Naive thymus-derived CD4-positive, alpha-beta T cell (primary cell): Measurements from ENCODE around the gene GRIN2C. TPM values are rescaled to one million over a fixed set of nuclear protein-coding genes. Genes with fewer than 3 reads are reported as not detected.

Experiments
- ATAC-seq: fragments of 150-1000 bp; cut with Tn5 transposase; 2 replicates; pipeline ENCODE4 v1.10.0; 2021; ENCODE audit warnings: mild to moderate bottlenecking, moderate library complexity
- CTCF ChIA-PET: fragments of 350-600 bp; sonication (Branson Sonifier 250); formaldehyde crosslinking; loops from one replicate; lab custom pipeline; 2021; ENCODE audit warnings: antibody characterized with exemption; lab: Charles Lee
- POLR2A ChIA-PET: fragments of 350-600 bp; sonication (Branson Sonifier 250); formaldehyde crosslinking; loops from one replicate; lab custom pipeline; 2021; ENCODE audit warnings: antibody characterized with exemption, inconsistent platforms; lab: Charles Lee
- DNase-seq, 9 donors: peaks; one replicate each; pipeline versions ENCODE4 v3.0.0 to v3.0.0-alpha.2; 2020 to 2022; ENCODE audit warnings: mixed read lengths in 1 of 9
- H3K27ac ChIP-seq: one replicate; pipeline ENCODE4 v1.7.0; 2013; ENCODE audit warnings: mild to moderate bottlenecking, low read depth, low read length, moderate library complexity
- H3K27me3 ChIP-seq, 2 donors: one replicate each; pipeline ENCODE4 v1.7.0; 2013; ENCODE audit warnings: low read length in 2 of 2, mild to moderate bottlenecking in 2 of 2, moderate library complexity in 2 of 2; ENCODE audit not compliant: control insufficient read depth in 2 of 2, insufficient read depth in 2 of 2
- H3K36me3 ChIP-seq, 3 experiments: 1 replicate in 2 of 3; 2 replicates in 1 of 3; pipeline ENCODE4 v1.7.0; 2013; ENCODE audit warnings: low read length in 3 of 3, mild to moderate bottlenecking in 3 of 3, moderate library complexity in 1 of 3; ENCODE audit not compliant: insufficient read depth in 3 of 3, control insufficient read depth in 2 of 3
- H3K4me1 ChIP-seq, 2 donors: one replicate each; pipeline ENCODE4 v1.7.0; 2013; ENCODE audit warnings: low read length in 2 of 2, mild to moderate bottlenecking in 2 of 2, moderate library complexity in 1 of 2; ENCODE audit not compliant: control insufficient read depth in 2 of 2, insufficient read depth in 2 of 2
- H3K4me3 ChIP-seq: 2 replicates; pipeline ENCODE4 v1.7.0; 2013; ENCODE audit warnings: mild to moderate bottlenecking, low read length
- H3K9me3 ChIP-seq, 3 experiments: 1 replicate in 2 of 3; 2 replicates in 1 of 3; pipeline ENCODE4 v1.7.0; 2013; ENCODE audit warnings: low read length in 3 of 3; ENCODE audit not compliant: control insufficient read depth in 2 of 3
- H3K27ac Mint-ChIP-seq, 9 donors: one replicate each; pipeline ENCODE4 v1.8.0; 2020 to 2022; ENCODE audit warnings: mixed read lengths in 9 of 9, mild to moderate bottlenecking in 8 of 9, moderate library complexity in 5 of 9, inconsistent platforms in 2 of 9
- H3K27me3 Mint-ChIP-seq, 5 donors: one replicate each; pipeline ENCODE4 v1.8.0; 2021 to 2022; ENCODE audit warnings: mixed read lengths in 5 of 5, mild to moderate bottlenecking in 1 of 5
- H3K36me3 Mint-ChIP-seq, 5 donors: one replicate each; pipeline ENCODE4 v1.8.0; 2020 to 2022; ENCODE audit warnings: mixed read lengths in 5 of 5, mild to moderate bottlenecking in 3 of 5, inconsistent platforms in 1 of 5
- H3K4me1 Mint-ChIP-seq, 7 donors: one replicate each; pipeline ENCODE4 v1.8.0; 2020 to 2022; ENCODE audit warnings: mixed read lengths in 7 of 7, mild to moderate bottlenecking in 3 of 7, inconsistent platforms in 1 of 7
- H3K4me3 Mint-ChIP-seq, 10 donors: one replicate each; pipeline ENCODE4 v1.8.0; 2020 to 2022; ENCODE audit warnings: mild to moderate bottlenecking in 10 of 10, mixed read lengths in 10 of 10, moderate library complexity in 6 of 10, inconsistent platforms in 2 of 10
- H3K9me3 Mint-ChIP-seq, 11 donors: one replicate each; pipeline ENCODE4 v1.8.0; 2020 to 2022; ENCODE audit warnings: mixed read lengths in 11 of 11, mild to moderate bottlenecking in 4 of 11, inconsistent platforms in 1 of 11, moderate library complexity in 1 of 11
- intact Hi-C, 2 donors: fragments of 100-400 bp; cut with micrococcal nuclease; formaldehyde crosslinking; loops; one replicate each; pipeline ENCODE4 v1.15.1; 2023
- polyA plus RNA-seq, 2 donors: library from polyadenylated mRNA; unstranded; fragments of 300-500 nt; fragmentation: Illumina TruSeq; gene quantifications; one replicate each; pipeline ENCODE4 v1.2.3, GENCODE V29; 2021
- total RNA-seq, 6 experiments: library from RNA in 5 of 6; stranded (reverse) in 5 of 6; gene quantifications; 1 replicate in 5 of 6; 2 replicates in 1 of 6; pipeline ENCODE4 v1.2.3 and lab custom pipeline; 2021 to 2026

GRIN2C gene
- total and polyA plus RNA-seq, 7 experiments from 2014 or later: 0.12 to 0.15 TPM; not detected in 5

DNA sequence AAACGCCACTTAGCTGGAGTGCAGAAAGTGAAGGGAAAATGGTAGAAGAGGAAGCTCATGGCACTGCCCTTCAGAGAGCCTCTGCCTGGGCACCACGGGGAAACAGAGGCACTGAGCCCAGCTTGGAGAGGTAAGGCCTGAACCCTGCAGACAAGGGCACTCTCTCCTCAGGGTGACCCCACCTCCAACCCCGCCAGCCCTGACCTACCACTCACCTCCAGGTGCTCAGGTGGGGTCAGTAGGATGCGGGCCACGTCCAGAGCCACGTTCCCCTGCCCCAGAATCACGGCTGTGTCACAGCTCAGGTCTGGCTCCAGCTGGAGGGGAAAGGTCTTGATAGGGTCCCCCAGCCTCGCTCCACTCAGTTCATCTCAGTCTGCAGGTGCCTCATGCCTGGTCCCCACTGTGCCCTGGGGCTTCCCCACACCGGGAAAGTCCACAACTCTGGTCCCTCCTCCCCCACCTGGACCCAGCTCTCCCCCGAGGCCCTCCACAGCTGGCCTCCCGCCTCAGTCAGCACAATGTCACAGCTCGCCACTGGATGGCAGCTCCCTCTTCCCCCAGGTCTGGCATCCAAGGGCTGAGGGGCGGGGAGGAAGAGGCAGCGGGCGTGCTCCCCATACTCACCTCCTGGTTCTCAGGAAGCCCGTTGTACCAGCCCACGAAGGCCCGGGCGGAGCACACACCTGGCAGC lies 6.0 kb upstream of the GRIN2C start:
- Histone ChIP-seq H3K27ac (no peak overlapping the region), H3K27me3 (peaks cover under 1 to 4% of the 10 kb centered on the region in 2 donors), H3K36me3 (no peaks in the 10 kb centered on the region), H3K4me3 (no peak overlapping the region), H3K4me1 (peaks cover 6 to 7% of the 10 kb centered on the region in 2 donors), H3K9me3 (no peaks in the 10 kb centered on the region)
- ChIA-PET CTCF (interaction anchor here (0.5 to 7.3 kb wide), 11 partner anchors 8 to 278 kb away, joined by 3 to 78 read pairs (median 5); partner anchors contain the start of genes FDXR and RAB37), POLR2A (interaction anchor here (0.9 to 1.3 kb wide), 2 partner anchors 75 to 126 kb away, joined by 4 to 5 read pairs; no protein-coding TSS in a partner anchor)
- H3K4me1 Mint-ChIP-seq: peaks cover 0 to 23% (median 13%) of the 10 kb centered on the region in 7 donors
- H3K27ac Mint-ChIP-seq: no peak overlapping the region
- intact Hi-C loops: loop anchor here (1.0 kb wide), 4 partner anchors 8 to 208 kb away; no protein-coding TSS in a partner anchor
- H3K4me3 Mint-ChIP-seq: no peak overlapping the region
- peaks cover 0 to 8% (median 4%) of the 10 kb centered on the region in 5 donors for H3K36me3 Mint-ChIP-seq
- peaks cover 0 to 16% (median 7%) of the 10 kb centered on the region in 5 donors for H3K27me3 Mint-ChIP-seq
- no peaks in the 10 kb centered on the region for H3K9me3 Mint-ChIP-seq
- DNase-seq (no peak), ATAC-seq (no peak)

GRCh38 chr17:74864866-74865395 lies 5.2 kb upstream of the GRIN2C start:
- Mint-ChIP-seq H3K27me3 (peaks cover 3 to 24% (median 11%) of the 10 kb centered on the region in 5 donors), H3K27ac (peak overlapping the region in 2 of 9 donors; percentile 16 to 47), H3K36me3 (peaks cover 0 to 8% (median 4%) of the 10 kb centered on the region in 5 donors), H3K9me3 (no peaks in the 10 kb centered on the region), H3K4me1 (peaks cover 0 to 23% (median 16%) of the 10 kb centered on the region in 7 donors), H3K4me3 (peak overlapping the region in 1 of 10 donors; percentile 35)
- H3K4me1 ChIP-seq: peaks cover 12 to 14% of the 10 kb centered on the region in 2 donors
- peaks cover 4 to 7% of the 10 kb centered on the region in 2 donors for H3K27me3 ChIP-seq
- intact Hi-C loops: loop anchor here (1.0 to 5.0 kb wide), 5 partner anchors 8 to 488 kb away; no protein-coding TSS in a partner anchor
- no peaks in the 10 kb centered on the region for H3K36me3 ChIP-seq
- DNase-seq: peak; percentile 35 to 73 (median 59)
- H3K4me3 ChIP-seq: no peak overlapping the region
- ChIA-PET POLR2A (interaction anchor here (1.3 kb wide), 1 partner anchor 74 kb away, joined by 5 read pairs; no protein-coding TSS in a partner anchor), CTCF (interaction anchor here (0.5 to 7.3 kb wide), 12 partner anchors 9 to 1126 kb away, joined by 3 to 78 read pairs (median 5); partner anchors contain the start of genes FDXR and RAB37)
- no peak overlapping the region for H3K27ac ChIP-seq
- no peaks in the 10 kb centered on the region for H3K9me3 ChIP-seq
- ATAC-seq: peak; percentile 74

DNA sequence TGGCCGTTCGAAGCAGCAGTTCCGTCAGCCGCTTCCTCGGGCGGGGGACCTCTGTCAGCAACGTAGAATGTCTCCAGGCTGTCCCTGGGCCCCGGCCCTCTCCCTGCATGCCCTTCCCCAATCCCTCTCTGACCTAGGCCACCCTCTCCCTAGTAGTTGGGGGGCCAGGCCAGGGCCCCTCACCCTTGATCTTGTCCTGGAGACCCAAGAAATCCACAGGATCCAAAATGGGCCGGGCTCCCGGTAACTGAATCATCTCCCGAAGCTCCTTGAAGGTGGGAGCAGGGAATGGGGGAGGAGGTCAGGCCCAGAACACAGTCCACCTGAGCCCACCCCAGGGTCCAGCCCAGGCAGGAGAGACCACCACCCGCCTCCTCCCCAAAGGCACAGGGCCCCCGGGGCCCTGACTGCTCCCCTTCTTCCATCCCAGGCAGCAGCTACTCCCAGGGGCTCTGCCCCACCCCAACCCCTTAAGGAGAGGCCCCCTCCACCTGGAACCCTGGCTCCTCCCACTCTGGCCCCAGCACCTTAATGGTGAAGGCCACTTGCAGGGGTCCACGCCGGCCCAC lies 4.7 kb upstream of the GRIN2C start:
- Mint-ChIP-seq H3K9me3 (no peaks in the 10 kb centered on the region), H3K27ac (no peak overlapping the region), H3K4me3 (no peak overlapping the region), H3K27me3 (peaks cover 4 to 27% (median 11%) of the 10 kb centered on the region in 5 donors), H3K4me1 (peaks cover 0 to 23% (median 16%) of the 10 kb centered on the region in 7 donors), H3K36me3 (peaks cover 0 to 8% (median 2%) of the 10 kb centered on the region in 5 donors)
- DNase-seq (no peak), ATAC-seq (peak; percentile 1)
- CTCF ChIA-PET: interaction anchor here (0.6 to 7.3 kb wide), 9 partner anchors 9 to 1127 kb away, joined by 3 to 78 read pairs (median 7); partner anchors contain the start of genes FDXR and RAB37
- intact Hi-C loops: loop anchor here in 1 of 2 donors (5.0 kb wide), 1 partner anchor 487 kb away; no protein-coding TSS in a partner anchor
- POLR2A ChIA-PET: interaction anchor here (1.3 kb wide), 1 partner anchor 118 kb away, joined by 4 read pairs; no protein-coding TSS in a partner anchor
- H3K36me3 ChIP-seq: no peaks in the 10 kb centered on the region
- H3K4me3 ChIP-seq: no peak overlapping the region
- H3K4me1 ChIP-seq: peaks cover 12 to 15% of the 10 kb centered on the region in 2 donors
- H3K9me3 ChIP-seq: no peaks in the 10 kb centered on the region
- peaks cover 4 to 10% of the 10 kb centered on the region in 2 donors for H3K27me3 ChIP-seq
- no peak overlapping the region for H3K27ac ChIP-seq

DNA sequence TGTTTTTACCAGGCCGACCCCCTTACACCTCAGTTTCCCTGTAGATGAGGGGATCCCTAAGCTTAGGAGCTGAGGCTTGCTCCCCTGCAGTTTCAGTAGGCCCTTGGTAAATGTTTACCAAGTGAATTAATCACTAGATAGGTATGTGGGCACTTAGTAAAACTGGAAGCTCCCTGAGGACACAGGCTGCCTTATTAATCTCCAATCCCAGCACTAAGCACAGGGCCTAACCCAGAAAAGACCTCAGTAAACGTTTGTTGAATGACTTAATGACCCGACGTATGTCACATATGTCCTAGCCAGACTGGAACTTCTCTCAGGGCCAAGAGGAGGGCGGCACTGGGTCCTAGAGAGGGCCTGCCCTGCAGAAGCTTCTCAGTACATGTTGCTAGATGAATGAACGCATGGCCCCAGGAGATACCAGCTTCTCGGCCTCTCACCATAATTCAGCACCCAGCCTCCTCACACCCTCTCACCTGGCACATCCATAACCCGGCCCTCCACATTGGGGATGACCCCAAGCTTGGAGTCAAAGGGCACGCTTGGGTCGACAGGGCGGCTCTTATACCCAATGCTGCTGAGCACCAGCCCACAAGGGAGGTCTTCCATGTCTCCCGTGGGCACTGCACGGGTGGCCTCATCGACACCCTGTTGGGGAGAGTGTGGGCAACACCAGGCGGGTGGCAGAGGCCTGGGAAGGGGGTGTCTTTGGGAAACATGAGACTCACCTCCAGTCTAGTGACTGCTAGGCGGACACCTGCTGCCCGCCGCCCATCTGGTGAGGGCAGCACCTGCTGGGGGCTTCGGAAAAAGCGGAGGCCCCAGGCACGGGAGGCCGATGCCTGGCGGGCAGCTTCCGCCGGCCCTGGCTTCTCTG lies 4.0 kb upstream of the GRIN2C start:
- CTCF ChIA-PET: interaction anchor here (0.8 to 7.3 kb wide), 12 partner anchors 9 to 206 kb away, joined by 3 to 78 read pairs (median 8); partner anchors contain the start of genes FDXR and RAB37
- Histone ChIP-seq H3K9me3 (no peaks in the 10 kb centered on the region), H3K27ac (no peak overlapping the region), H3K4me1 (peaks cover 12 to 15% of the 10 kb centered on the region in 2 donors), H3K4me3 (no peak overlapping the region), H3K27me3 (peaks cover 8 to 13% of the 10 kb centered on the region in 2 donors), H3K36me3 (no peaks in the 10 kb centered on the region)
- POLR2A ChIA-PET: interaction anchor here (1.3 kb wide), 1 partner anchor 118 kb away, joined by 4 read pairs; no protein-coding TSS in a partner anchor
- DNase-seq (no peak), ATAC-seq (no peak)
- Mint-ChIP-seq H3K9me3 (no peaks in the 10 kb centered on the region), H3K27ac (peak overlapping the region in 1 of 9 donors; percentile 1), H3K4me1 (peaks cover 0 to 24% (median 18%) of the 10 kb centered on the region in 7 donors), H3K4me3 (peak overlapping the region in 5 of 10 donors; percentile 25 to 58 (median 36)), H3K36me3 (peaks cover 0 to 8% (median 0%) of the 10 kb centered on the region in 5 donors), H3K27me3 (peaks cover 11 to 34% (median 19%) of the 10 kb centered on the region in 5 donors)
- intact Hi-C loops: loop anchor here in 1 of 2 donors (5.0 kb wide), 1 partner anchor 486 kb away; no protein-coding TSS in a partner anchor

DNA sequence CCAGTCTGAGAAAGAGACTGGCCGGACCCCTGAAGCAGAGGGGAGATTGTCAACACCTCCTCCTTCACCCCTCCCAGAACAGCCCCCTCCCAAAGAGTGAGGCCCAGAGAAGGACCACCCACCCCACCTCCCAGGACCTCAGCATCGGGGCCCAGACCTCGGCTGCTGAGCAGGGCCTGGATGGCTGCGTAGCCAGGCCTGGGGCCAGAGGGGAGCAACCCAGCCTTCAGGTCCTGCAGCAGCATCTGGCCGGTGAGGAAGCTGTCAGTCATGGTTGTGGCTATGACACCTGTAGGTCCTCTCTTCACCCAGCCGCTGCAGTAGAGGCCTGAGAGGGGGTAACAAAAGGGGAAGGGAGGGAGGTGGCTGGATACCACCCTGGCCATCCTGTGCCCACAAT lies 3.2 kb upstream of the GRIN2C start:
- POLR2A ChIA-PET: interaction anchor here (0.7 to 1.4 kb wide), 4 partner anchors 69 to 144 kb away, joined by 3 to 9 read pairs (median 4); no protein-coding TSS in a partner anchor
- DNase-seq (no peak), ATAC-seq (no peak)
- Histone ChIP-seq H3K9me3 (no peaks in the 10 kb centered on the region), H3K36me3 (no peaks in the 10 kb centered on the region), H3K4me1 (peaks cover 12 to 15% of the 10 kb centered on the region in 2 donors), H3K27me3 (peaks cover 8 to 17% of the 10 kb centered on the region in 2 donors), H3K27ac (no peak overlapping the region), H3K4me3 (no peak overlapping the region)
- Mint-ChIP-seq H3K27ac (no peak overlapping the region), H3K4me3 (peak overlapping the region in 2 of 10 donors; percentile 36 to 53), H3K36me3 (peaks cover 0 to 8% (median 0%) of the 10 kb centered on the region in 5 donors), H3K9me3 (no peaks in the 10 kb centered on the region), H3K4me1 (peaks cover 0 to 22% (median 17%) of the 10 kb centered on the region in 7 donors), H3K27me3 (peaks cover 15 to 40% (median 23%) of the 10 kb centered on the region in 5 donors)
- intact Hi-C loops: loop anchor here (1.0 to 5.0 kb wide), 2 partner anchors 119 to 486 kb away; no protein-coding TSS in a partner anchor
- CTCF ChIA-PET: interaction anchor here (0.8 to 7.3 kb wide), 14 partner anchors 10 to 205 kb away, joined by 3 to 78 read pairs (median 7); partner anchors contain the start of genes FDXR and RAB37
